ENCODE results near the gene IER3. TPM values are rescaled to one million over a fixed set of nuclear protein-coding genes. Genes with fewer than 3 reads are reported as not detected.
A peak's percentile ranks its signal among the peaks of the same experiment; 100 is the strongest.

The IER3 gene
- total RNA-seq, 1 donor from 2014 or later, result 4.8 TPM

- no peaks in the 10 kb centered on the region for H3K27me3 Mint-ChIP-seq (ENCODE audit: unreplicated experiment)
- no peak overlapping the region for H3K27ac Mint-ChIP-seq (ENCODE audit: unreplicated experiment)
- TF ChIP-seq CTCF (IDR thresholded peaks at IDR 0.05; ENCODE audit: unreplicated experiment), result no peak
- no peak overlapping the region for H3K4me3 Mint-ChIP-seq (ENCODE audit: unreplicated experiment)
- no peaks in the 10 kb centered on the region for H3K9me3 Mint-ChIP-seq (ENCODE audit: unreplicated experiment)
- peaks cover 21% of the 10 kb centered on the region for H3K4me1 Mint-ChIP-seq (ENCODE audit: unreplicated experiment)
- H3K36me3 Mint-ChIP-seq (ENCODE audit: low read depth, unreplicated experiment), result no peaks in the 10 kb centered on the region
- DNase-seq (ENCODE audit: low spot score), result no peak
These were observed 6.0 kb upstream of the IER3 start for GRCh38 chr6:30750379-30750668.

GRCh38 chr6:30749554-30750378 lies 5.4 kb upstream of the IER3 start:
- Mint-ChIP-seq H3K27ac (ENCODE audit: unreplicated experiment) (no peak overlapping the region), H3K9me3 (ENCODE audit: unreplicated experiment) (no peaks in the 10 kb centered on the region), H3K4me3 (ENCODE audit: unreplicated experiment) (no peak overlapping the region), H3K36me3 (ENCODE audit: low read depth, unreplicated experiment) (no peaks in the 10 kb centered on the region), H3K27me3 (ENCODE audit: unreplicated experiment) (no peaks in the 10 kb centered on the region), H3K4me1 (ENCODE audit: unreplicated experiment) (peaks cover 21% of the 10 kb centered on the region)
- DNase-seq (ENCODE audit: low spot score), result no peak
- TF ChIP-seq CTCF (IDR thresholded peaks at IDR 0.05; ENCODE audit: unreplicated experiment), result no peak

GRCh38 chr6:30748851-30749540 lies 4.6 kb upstream of the IER3 start:
- no peaks in the 10 kb centered on the region for H3K9me3 Mint-ChIP-seq (ENCODE audit: unreplicated experiment)
- peaks cover 21% of the 10 kb centered on the region for H3K4me1 Mint-ChIP-seq (ENCODE audit: unreplicated experiment)
- DNase-seq (ENCODE audit: low spot score), result no peak
- no peak overlapping the region for H3K4me3 Mint-ChIP-seq (ENCODE audit: unreplicated experiment)
- TF ChIP-seq CTCF (IDR thresholded peaks at IDR 0.05; ENCODE audit: unreplicated experiment), result no peak
- H3K27ac Mint-ChIP-seq (ENCODE audit: unreplicated experiment), result no peak overlapping the region
- no peaks in the 10 kb centered on the region for H3K27me3 Mint-ChIP-seq (ENCODE audit: unreplicated experiment)
- no peaks in the 10 kb centered on the region for H3K36me3 Mint-ChIP-seq (ENCODE audit: low read depth, unreplicated experiment)

- H3K27ac Mint-ChIP-seq (ENCODE audit: unreplicated experiment), result peak overlapping the region; percentile 33
- DNase-seq (ENCODE audit: low spot score), result no peak
- no peaks in the 10 kb centered on the region for H3K27me3 Mint-ChIP-seq (ENCODE audit: unreplicated experiment)
- no peaks in the 10 kb centered on the region for H3K36me3 Mint-ChIP-seq (ENCODE audit: low read depth, unreplicated experiment)
- H3K9me3 Mint-ChIP-seq (ENCODE audit: unreplicated experiment), result no peaks in the 10 kb centered on the region
- peaks cover 24% of the 10 kb centered on the region for H3K4me1 Mint-ChIP-seq (ENCODE audit: unreplicated experiment)
- no peak overlapping the region for H3K4me3 Mint-ChIP-seq (ENCODE audit: unreplicated experiment)
- TF ChIP-seq CTCF (IDR thresholded peaks at IDR 0.05; ENCODE audit: unreplicated experiment), result no peak
These were observed 3.8 kb upstream of the IER3 start for GRCh38 chr6:30747902-30748769.
